Central memory CD8-positive, alpha-beta T cell (primary cell): ENCODE data around the gene AFF3.
A peak's percentile ranks its signal among the peaks of the same experiment; 100 is the strongest.
"Not testable (repeated sequence)": the region's sequence is repeated elsewhere in the genome, so short reads cannot be mapped to it uniquely, and the experiment has no call there.

ENCODE experiments used
- ATAC-seq: fragments of 150-1000 bp; cut with Tn5 transposase; replicated peaks from 2 replicates; pipeline ENCODE4 v1.10.0; 2022; ENCODE audit warnings: mild to moderate bottlenecking, moderate FRiP score, moderate number of reproducible peaks; ENCODE audit not compliant: poor library complexity, severe bottlenecking; ENCODE audit errors: extremely low read depth
- DNase-seq, 2 donors: peaks; one replicate each; pipeline ENCODE4 v3.0.0; 2021; ENCODE audit warnings: low spot score in 2 of 2
- H3K27ac Mint-ChIP-seq: one replicate; pipeline ENCODE4 v1.8.0; 2022; ENCODE audit warnings: low read depth, mild to moderate bottlenecking, moderate library complexity, mixed read lengths
- H3K27me3 Mint-ChIP-seq: one replicate; pipeline ENCODE4 v1.8.0; 2022; ENCODE audit warnings: mixed read lengths
- H3K36me3 Mint-ChIP-seq: one replicate; pipeline ENCODE4 v1.8.0; 2022; ENCODE audit warnings: mild to moderate bottlenecking, moderate library complexity, mixed read lengths; ENCODE audit not compliant: insufficient read depth
- H3K4me1 Mint-ChIP-seq: one replicate; pipeline ENCODE4 v1.8.0; 2022; ENCODE audit warnings: mixed read lengths
- H3K4me3 Mint-ChIP-seq: one replicate; pipeline ENCODE4 v1.8.0; 2022; ENCODE audit warnings: mild to moderate bottlenecking, moderate library complexity, mixed read lengths
- H3K9me3 Mint-ChIP-seq: one replicate; pipeline ENCODE4 v1.8.0; 2022; ENCODE audit warnings: mixed read lengths

Gene AFF3

GRCh38 chr2:100097611-100098294 is 44.6 kb downstream of the AFF3 start:
- not testable (repeated sequence) for ATAC-seq, H3K9me3 Mint-ChIP-seq, DNase-seq, H3K27me3 Mint-ChIP-seq, H3K27ac Mint-ChIP-seq, H3K4me1 Mint-ChIP-seq, H3K36me3 Mint-ChIP-seq, H3K4me3 Mint-ChIP-seq

GRCh38 chr2:100095845-100096244 is 46.5 kb downstream of the AFF3 start:
- DNase-seq, H3K36me3 Mint-ChIP-seq, H3K9me3 Mint-ChIP-seq, H3K4me3 Mint-ChIP-seq, H3K27ac Mint-ChIP-seq, ATAC-seq, H3K27me3 Mint-ChIP-seq, H3K4me1 Mint-ChIP-seq: not testable (repeated sequence)

GRCh38 chr2:100091807-100092206 is 50.6 kb downstream of the AFF3 start:
- ATAC-seq, H3K27me3 Mint-ChIP-seq, H3K4me3 Mint-ChIP-seq, H3K27ac Mint-ChIP-seq, DNase-seq, H3K36me3 Mint-ChIP-seq, H3K9me3 Mint-ChIP-seq, H3K4me1 Mint-ChIP-seq: not testable (repeated sequence)

GRCh38 chr2:100085744-100086143 is 56.6 kb downstream of the AFF3 start:
- not testable (repeated sequence) for H3K36me3 Mint-ChIP-seq, H3K4me3 Mint-ChIP-seq, ATAC-seq, H3K27me3 Mint-ChIP-seq, H3K4me1 Mint-ChIP-seq, DNase-seq, H3K9me3 Mint-ChIP-seq, H3K27ac Mint-ChIP-seq

- H3K4me3 Mint-ChIP-seq, H3K9me3 Mint-ChIP-seq, DNase-seq, ATAC-seq, H3K4me1 Mint-ChIP-seq, H3K27ac Mint-ChIP-seq, H3K27me3 Mint-ChIP-seq, H3K36me3 Mint-ChIP-seq: not testable (repeated sequence)
Measured at GRCh38 chr2:100083421-100084216, 58.8 kb downstream of the AFF3 start.

GRCh38 chr2:100082302-100082978 is 60.0 kb downstream of the AFF3 start:
- H3K36me3 Mint-ChIP-seq, ATAC-seq, DNase-seq, H3K4me1 Mint-ChIP-seq, H3K4me3 Mint-ChIP-seq, H3K9me3 Mint-ChIP-seq, H3K27ac Mint-ChIP-seq, H3K27me3 Mint-ChIP-seq: not testable (repeated sequence)

- Mint-ChIP-seq H3K27ac (no peak overlapping the region), H3K4me3 (no peak overlapping the region), H3K36me3 (no peaks in the 10 kb centered on the region), H3K27me3 (peaks cover 9% of the 10 kb centered on the region), H3K9me3 (no peaks in the 10 kb centered on the region), H3K4me1 (peaks cover 5% of the 10 kb centered on the region)
- no peak for DNase-seq
- no peak for ATAC-seq
Measured at GRCh38 chr2:100077935-100078334, 64.5 kb downstream of the AFF3 start.

- no peaks in the 10 kb centered on the region for H3K36me3 Mint-ChIP-seq
- ATAC-seq = no peak
Measured at GRCh38 chr2:100077456-100077855, 64.9 kb downstream of the AFF3 start.

GRCh38 chr2:100075532-100075931 is 66.9 kb downstream of the AFF3 start:
- Mint-ChIP-seq H3K4me1 (peaks cover 5% of the 10 kb centered on the region), H3K27me3 (peaks cover 9% of the 10 kb centered on the region), H3K36me3 (no peaks in the 10 kb centered on the region), H3K4me3 (no peak overlapping the region), H3K27ac (no peak overlapping the region), H3K9me3 (no peaks in the 10 kb centered on the region)
- ATAC-seq (no peak), DNase-seq (no peak)

More at GRCh38 chr2:100077456-100077855, 64.9 kb downstream of the AFF3 start:
- Mint-ChIP-seq H3K9me3 (no peaks in the 10 kb centered on the region), H3K4me3 (no peak overlapping the region), H3K4me1 (peaks cover 5% of the 10 kb centered on the region), H3K27me3 (peaks cover 9% of the 10 kb centered on the region), H3K27ac (no peak overlapping the region)
- no peak for DNase-seq

- Mint-ChIP-seq H3K27ac (no peak overlapping the region), H3K4me3 (no peak overlapping the region), H3K36me3 (no peaks in the 10 kb centered on the region), H3K9me3 (no peaks in the 10 kb centered on the region), H3K4me1 (peaks cover 5% of the 10 kb centered on the region), H3K27me3 (peaks cover 9% of the 10 kb centered on the region)
- DNase-seq (no peak), ATAC-seq (no peak)
Measured at GRCh38 chr2:100073110-100073509, 69.3 kb downstream of the AFF3 start.

- DNase-seq (no peak), ATAC-seq (no peak)
- H3K4me1 Mint-ChIP-seq = peaks cover 5% of the 10 kb centered on the region
- no peaks in the 10 kb centered on the region for H3K9me3 Mint-ChIP-seq
- H3K36me3 Mint-ChIP-seq = no peaks in the 10 kb centered on the region
- no peak overlapping the region for H3K4me3 Mint-ChIP-seq
- H3K27ac Mint-ChIP-seq = no peak overlapping the region
- H3K27me3 Mint-ChIP-seq = peaks cover 9% of the 10 kb centered on the region
Measured at GRCh38 chr2:100072503-100072902, 69.9 kb downstream of the AFF3 start.

GRCh38 chr2:100071335-100072043 is 70.9 kb downstream of the AFF3 start:
- H3K4me3 Mint-ChIP-seq = peak overlapping the region; percentile 13
- ATAC-seq (peak; percentile 55), DNase-seq (no peak)
- no peak overlapping the region for H3K27ac Mint-ChIP-seq
- peaks cover 9% of the 10 kb centered on the region for H3K27me3 Mint-ChIP-seq
- peaks cover 5% of the 10 kb centered on the region for H3K4me1 Mint-ChIP-seq
- H3K9me3 Mint-ChIP-seq = no peaks in the 10 kb centered on the region
- no peaks in the 10 kb centered on the region for H3K36me3 Mint-ChIP-seq
